Activated CD8-positive, alpha-beta T cell treated with anti-CD3 and anti-CD28 coated beads, Interleukin-2, amount 10 ng/mL, durations not matched to agents 7 days and 5 days (primary cell): ENCODE measurements around the gene TRIM10. TPM values are rescaled to one million over a fixed set of nuclear protein-coding genes. Genes with fewer than 3 reads are reported as not detected.

Experiments used
- total RNA-seq, 2 experiments: library from RNA; stranded (reverse); gene quantifications; one replicate each; pipeline ENCODE4 v1.2.3, GENCODE V29; 2021

The TRIM10 gene
- total RNA-seq, 2 experiments from 2014 or later = not detected

Other genes with a start within 250 kb of the TRIM10 start
- gene HLA-A, start 218.7 kb downstream of the TRIM10 start, total RNA-seq = 1,000 to 10,000 TPM; 1,178 to 1,183 TPM
- gene POLR1H, start 99.9 kb downstream of the TRIM10 start, total RNA-seq = 10 to 100 TPM; 52.3 to 60.4 TPM
- gene PPP1R11, start 94.0 kb downstream of the TRIM10 start, total RNA-seq = 10 to 100 TPM; 48.1 to 50.3 TPM
- not detected for gene RNF39, start 85.4 kb downstream of the TRIM10 start, total RNA-seq
- gene TRIM31, start 48.1 kb downstream of the TRIM10 start, total RNA-seq = not detected
- not detected for gene TRIM40, start 25.1 kb downstream of the TRIM10 start, total RNA-seq
- gene TRIM15, start 2.3 kb upstream of the TRIM10 start, total RNA-seq = not detected
- 10 to 100 TPM; 78.0 to 86.4 TPM for gene TRIM26, start 52.2 kb upstream of the TRIM10 start, total RNA-seq
- gene TRIM39, start 165.7 kb upstream of the TRIM10 start, total RNA-seq = 10 to 100 TPM; 16.7 to 16.9 TPM
- 10 to 100 TPM; 37.3 to 37.9 TPM for gene RPP21, start 183.9 kb upstream of the TRIM10 start, total RNA-seq